Type B pancreatic cell (in vitro differentiated cells): Measurements from ENCODE around the gene RDH11. TPM values are rescaled to one million over a fixed set of nuclear protein-coding genes. Genes with fewer than 3 reads are reported as not detected.
A peak's percentile ranks its signal among the peaks of the same experiment; 100 is the strongest.

Experiments
- DNase-seq: peaks from one replicate; pipeline ENCODE4 v3.0.0; 2021; ENCODE audit warnings: mixed read lengths; ENCODE audit not compliant: unreplicated experiment; ENCODE audit errors: extremely low spot score
- H3K27ac Mint-ChIP-seq: 2 replicates; pipeline ENCODE4 v1.8.0; 2021; ENCODE audit warnings: mild to moderate bottlenecking, mixed read lengths
- H3K27me3 Mint-ChIP-seq: 2 replicates; pipeline ENCODE4 v1.8.0; 2021; ENCODE audit warnings: mixed read lengths
- H3K36me3 Mint-ChIP-seq: 2 replicates; pipeline ENCODE4 v1.8.0; 2021; ENCODE audit warnings: mixed read lengths
- H3K4me1 Mint-ChIP-seq: one replicate; pipeline ENCODE4 v1.8.0; 2021; ENCODE audit warnings: mixed read lengths; ENCODE audit not compliant: unreplicated experiment
- H3K4me3 Mint-ChIP-seq: 2 replicates; pipeline ENCODE4 v1.8.0; 2021; ENCODE audit warnings: mild to moderate bottlenecking, mixed read lengths
- H3K9me3 Mint-ChIP-seq: 2 replicates; pipeline ENCODE4 v1.8.0; 2021; ENCODE audit warnings: mixed read lengths
- total RNA-seq: library from RNA; stranded (reverse); gene quantifications from 2 replicates; pipeline ENCODE4 v1.2.1, GENCODE V29; 2021; ENCODE audit warnings: low replicate concordance
- TF ChIP-seq, protein P1 (sequence below): fragments of 200-600 bp; sonication (generic); conservative IDR thresholded peaks from 2 replicates; pipeline ENCODE4 v1.5.0; 2021; ENCODE audit warnings: antibody characterized with exemption, mild to moderate bottlenecking

Gene RDH11
- total RNA-seq, 1 donor from 2014 or later, result 63.8 TPM

DNA sequence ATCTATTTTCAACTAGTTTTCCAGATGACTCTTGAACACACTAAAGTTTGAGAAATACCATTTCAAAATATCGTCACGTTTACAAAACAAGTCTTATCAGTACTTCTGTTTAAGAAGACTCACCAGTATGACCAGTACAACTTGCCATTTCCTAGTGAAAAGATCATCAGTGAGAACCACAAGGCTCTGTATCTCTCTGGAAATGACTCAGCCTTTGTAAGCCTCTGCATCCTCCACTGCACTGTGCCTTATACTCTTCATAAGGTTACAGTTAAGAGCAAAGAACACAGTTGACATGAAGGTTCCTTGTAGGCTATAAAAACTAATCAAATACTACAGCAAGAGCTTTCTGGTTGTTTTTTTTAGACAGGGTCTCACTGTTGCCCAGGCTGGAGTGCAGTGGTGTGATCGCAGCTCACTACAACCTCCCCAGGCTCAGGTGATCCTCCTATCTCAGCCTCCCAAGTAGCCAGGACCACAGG, 15.4 kb downstream of the RDH11 start:
- Mint-ChIP-seq H3K9me3 (no peaks in the 10 kb centered on the region), H3K4me3 (no peak overlapping the region), H3K4me1 (no peaks in the 10 kb centered on the region), H3K27ac (no peak overlapping the region), H3K36me3 (peaks cover 26% of the 10 kb centered on the region), H3K27me3 (no peaks in the 10 kb centered on the region)
- TF ChIP-seq, protein P1, sequence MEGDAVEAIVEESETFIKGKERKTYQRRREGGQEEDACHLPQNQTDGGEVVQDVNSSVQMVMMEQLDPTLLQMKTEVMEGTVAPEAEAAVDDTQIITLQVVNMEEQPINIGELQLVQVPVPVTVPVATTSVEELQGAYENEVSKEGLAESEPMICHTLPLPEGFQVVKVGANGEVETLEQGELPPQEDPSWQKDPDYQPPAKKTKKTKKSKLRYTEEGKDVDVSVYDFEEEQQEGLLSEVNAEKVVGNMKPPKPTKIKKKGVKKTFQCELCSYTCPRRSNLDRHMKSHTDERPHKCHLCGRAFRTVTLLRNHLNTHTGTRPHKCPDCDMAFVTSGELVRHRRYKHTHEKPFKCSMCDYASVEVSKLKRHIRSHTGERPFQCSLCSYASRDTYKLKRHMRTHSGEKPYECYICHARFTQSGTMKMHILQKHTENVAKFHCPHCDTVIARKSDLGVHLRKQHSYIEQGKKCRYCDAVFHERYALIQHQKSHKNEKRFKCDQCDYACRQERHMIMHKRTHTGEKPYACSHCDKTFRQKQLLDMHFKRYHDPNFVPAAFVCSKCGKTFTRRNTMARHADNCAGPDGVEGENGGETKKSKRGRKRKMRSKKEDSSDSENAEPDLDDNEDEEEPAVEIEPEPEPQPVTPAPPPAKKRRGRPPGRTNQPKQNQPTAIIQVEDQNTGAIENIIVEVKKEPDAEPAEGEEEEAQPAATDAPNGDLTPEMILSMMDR, result no peak
- no peak for DNase-seq

DNA sequence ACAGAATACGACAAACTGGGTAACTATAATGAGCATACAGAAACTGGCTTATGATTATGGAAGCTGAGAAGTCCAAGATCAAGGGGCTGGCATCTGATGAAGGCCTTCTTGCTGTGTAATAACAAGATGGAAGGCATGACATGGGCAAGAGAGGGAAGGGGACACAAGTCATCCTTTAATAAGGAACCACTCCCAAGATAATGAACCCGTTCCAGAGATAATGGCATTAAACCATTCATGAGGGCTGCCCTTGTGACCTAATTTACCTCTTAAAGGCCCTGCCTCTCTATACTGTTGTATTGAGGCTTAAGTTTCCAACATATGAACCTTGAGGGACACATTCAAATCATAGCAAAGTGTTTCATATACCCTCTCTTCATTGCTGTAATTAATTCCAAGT, 16.6 kb downstream of the RDH11 start:
- no peak for DNase-seq
- no peak overlapping the region for H3K4me3 Mint-ChIP-seq
- no peaks in the 10 kb centered on the region for H3K9me3 Mint-ChIP-seq
- H3K27me3 Mint-ChIP-seq, result no peaks in the 10 kb centered on the region
- TF ChIP-seq, protein P1, result no peak
- peaks cover under 1% of the 10 kb centered on the region for H3K4me1 Mint-ChIP-seq
- no peak overlapping the region for H3K27ac Mint-ChIP-seq
- H3K36me3 Mint-ChIP-seq, result peaks cover 19% of the 10 kb centered on the region

DNA sequence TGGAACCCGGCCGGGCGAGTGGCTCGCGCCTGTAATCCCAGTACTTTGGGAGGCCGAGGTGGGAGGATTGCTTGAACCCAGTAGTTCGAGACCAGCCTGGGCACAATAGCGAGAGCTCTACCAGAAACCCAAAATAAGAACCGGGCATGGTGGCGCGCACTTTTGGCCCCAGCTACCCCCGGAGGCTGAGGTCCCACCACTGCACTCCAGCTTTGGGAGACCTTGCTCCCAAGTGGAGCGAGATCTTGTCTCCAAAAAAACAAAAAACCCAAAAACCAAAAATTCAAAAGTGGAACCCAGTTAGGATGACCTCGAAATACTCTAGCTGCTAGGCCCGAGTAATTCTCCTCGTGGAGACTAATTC, 20.4 kb downstream of the RDH11 start:
- peaks cover 14% of the 10 kb centered on the region for H3K4me1 Mint-ChIP-seq
- no peak for DNase-seq
- peak overlapping the region; percentile 97 for H3K4me3 Mint-ChIP-seq
- TF ChIP-seq, protein P1, result no peak
- no peaks in the 10 kb centered on the region for H3K27me3 Mint-ChIP-seq
- H3K27ac Mint-ChIP-seq, result peak overlapping the region; percentile 94
- no peaks in the 10 kb centered on the region for H3K9me3 Mint-ChIP-seq
- no peaks in the 10 kb centered on the region for H3K36me3 Mint-ChIP-seq

DNA sequence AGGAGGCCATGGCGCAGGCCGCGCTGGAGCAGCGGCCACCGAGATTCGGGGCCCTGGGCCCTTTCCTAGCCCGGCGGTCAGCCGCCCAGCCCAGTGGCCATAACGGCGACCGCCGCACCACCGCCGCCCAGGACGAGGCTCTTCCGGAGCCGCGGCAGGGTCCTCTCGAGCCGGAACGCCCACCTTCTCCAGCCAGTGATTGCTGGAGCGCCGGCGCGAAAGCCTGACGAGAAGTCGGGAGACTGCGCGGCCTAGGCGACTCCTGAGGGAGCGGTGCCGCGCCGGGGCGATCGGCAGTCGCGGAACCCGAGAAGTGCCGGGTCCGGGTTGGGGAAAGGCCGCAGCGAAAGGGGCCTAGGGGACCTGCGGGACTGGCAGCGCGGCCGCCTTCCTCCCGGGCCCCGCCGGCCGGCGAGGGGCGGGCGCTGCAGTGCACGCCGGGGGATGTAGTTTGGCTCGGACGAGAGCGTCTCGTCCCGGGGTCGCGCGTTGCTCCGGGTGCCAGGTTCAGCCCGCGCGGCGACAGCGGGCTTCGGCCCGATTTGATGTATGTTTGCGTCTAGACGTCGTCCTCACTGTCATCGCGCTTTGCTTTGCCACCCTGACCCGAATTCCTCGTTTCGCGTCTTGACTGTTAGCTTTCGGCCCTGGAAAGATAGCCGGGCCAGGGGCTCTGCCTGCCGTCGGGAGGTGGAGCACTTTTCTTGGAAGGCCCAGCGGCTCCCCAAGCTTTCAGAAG, 20.9 kb downstream of the RDH11 start, which contains the start of gene VTI1B:
Gene VTI1B, minus strand, starts transcription at position 153 of the 739 bp plus-strand sequence. Its CDS starts 143 bp downstream, at position 10.
- TF ChIP-seq, protein P1, result no peak
- Mint-ChIP-seq H3K27ac (peak within 1 kb of the TSS; percentile 94), H3K4me3 (peak within 1 kb of the TSS; percentile 97), H3K4me1 (peaks cover 14% of the 10 kb centered on the region), H3K27me3 (no peaks in the 10 kb centered on the region), H3K36me3 (no peaks in the 10 kb centered on the region), H3K9me3 (no peaks in the 10 kb centered on the region)
- peak; percentile 85 for DNase-seq

DNA sequence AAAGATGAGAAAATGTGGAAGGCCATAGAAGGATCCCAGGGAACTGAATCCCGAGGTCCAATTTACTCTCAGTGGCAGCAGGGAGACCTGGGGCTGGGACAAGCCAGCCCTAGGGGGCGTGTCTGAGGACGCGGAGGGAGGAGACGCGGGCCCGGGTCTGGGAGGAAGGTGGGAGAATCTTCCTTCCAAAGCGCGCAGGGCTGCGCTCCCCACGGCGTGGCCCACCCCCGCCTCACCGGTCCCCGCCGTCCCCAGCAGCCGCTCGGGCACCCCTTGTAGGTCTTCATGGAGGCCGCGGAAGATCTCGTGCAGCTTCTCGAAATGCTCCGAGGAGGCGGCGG, 21.5 kb downstream of the RDH11 start:
- Mint-ChIP-seq H3K4me1 (peaks cover 19% of the 10 kb centered on the region), H3K27me3 (no peaks in the 10 kb centered on the region), H3K36me3 (no peaks in the 10 kb centered on the region), H3K9me3 (no peaks in the 10 kb centered on the region), H3K27ac (peak overlapping the region; percentile 93), H3K4me3 (peak overlapping the region; percentile 97)
- TF ChIP-seq, protein P1, result peak; percentile 44
- DNase-seq, result peak; percentile 83
